HG02852 (cell line): Measurements from ENCODE around the gene IQGAP3.

Experiments used
- ATAC-seq: cut with Tn5 transposase; IDR thresholded peaks from one replicate; pipeline ENCODE4 v1.9.1; 2021; ENCODE audit warnings: mild to moderate bottlenecking, moderate library complexity; ENCODE audit not compliant: unreplicated experiment

Gene IQGAP3

DNA sequence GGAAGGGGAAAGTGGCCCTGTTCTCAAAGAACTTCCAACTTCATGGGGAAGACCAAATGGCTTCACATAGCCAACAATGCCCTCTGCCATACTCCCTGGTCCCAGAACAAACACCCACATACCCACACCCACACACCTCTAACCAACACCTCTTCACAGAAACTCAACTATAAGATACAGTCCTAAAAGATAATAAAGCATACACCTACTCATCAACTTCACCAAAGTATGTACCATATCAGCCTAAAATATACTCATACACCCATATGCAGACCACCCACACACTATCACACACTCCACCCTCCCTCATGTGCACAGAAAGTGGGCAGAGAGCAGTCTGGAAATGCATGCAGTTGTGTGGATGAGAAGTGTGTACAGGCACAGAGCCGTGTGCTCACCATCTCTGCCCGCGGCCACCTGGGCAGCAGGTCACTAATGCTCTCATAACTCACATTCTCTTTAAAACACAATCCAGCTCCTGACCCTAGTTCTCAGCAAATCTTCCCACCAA, 27.7 kb downstream of the IQGAP3 start:
- ATAC-seq, result no peak

DNA sequence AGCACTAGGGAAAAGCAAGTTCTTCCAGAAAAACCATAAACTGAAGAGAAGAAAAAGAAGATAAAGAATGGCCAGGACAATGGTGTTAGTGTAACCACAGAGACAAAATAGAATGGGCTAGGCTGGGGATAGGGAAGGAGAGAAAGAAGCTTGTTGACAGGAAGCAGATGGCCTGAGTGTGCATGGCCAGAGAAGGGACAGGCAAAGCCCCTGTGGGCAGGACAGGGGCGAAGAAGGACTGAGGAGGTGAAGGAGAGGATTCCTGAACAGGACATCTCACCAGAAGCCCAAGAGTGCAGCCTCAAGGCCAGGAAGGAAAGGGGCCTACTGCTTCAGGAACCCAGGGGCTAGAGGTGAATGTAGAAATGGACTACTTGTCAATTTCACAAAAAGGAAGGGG, 29.3 kb downstream of the IQGAP3 start:
- ATAC-seq, result no peak

DNA sequence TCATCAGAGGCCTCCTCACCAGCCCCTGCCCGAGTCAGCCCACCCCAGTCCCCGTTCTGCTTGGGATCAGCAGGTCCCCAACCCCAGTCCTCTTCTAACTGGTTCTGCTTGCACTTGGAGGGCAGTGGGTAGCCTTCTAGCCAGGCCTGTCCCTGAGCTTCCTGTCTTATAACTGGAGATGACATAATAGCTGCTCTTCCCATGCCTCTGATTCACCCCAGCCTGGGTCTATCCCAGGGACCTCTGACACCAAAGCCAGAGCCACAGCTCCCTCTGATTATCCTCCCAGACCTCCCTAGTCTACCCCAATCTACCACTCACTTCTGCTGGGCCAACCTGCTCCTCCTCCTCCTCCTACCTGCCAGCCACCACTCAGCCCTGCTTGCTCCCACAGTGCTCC, 31.4 kb downstream of the IQGAP3 start:
- ATAC-seq, result no peak

DNA sequence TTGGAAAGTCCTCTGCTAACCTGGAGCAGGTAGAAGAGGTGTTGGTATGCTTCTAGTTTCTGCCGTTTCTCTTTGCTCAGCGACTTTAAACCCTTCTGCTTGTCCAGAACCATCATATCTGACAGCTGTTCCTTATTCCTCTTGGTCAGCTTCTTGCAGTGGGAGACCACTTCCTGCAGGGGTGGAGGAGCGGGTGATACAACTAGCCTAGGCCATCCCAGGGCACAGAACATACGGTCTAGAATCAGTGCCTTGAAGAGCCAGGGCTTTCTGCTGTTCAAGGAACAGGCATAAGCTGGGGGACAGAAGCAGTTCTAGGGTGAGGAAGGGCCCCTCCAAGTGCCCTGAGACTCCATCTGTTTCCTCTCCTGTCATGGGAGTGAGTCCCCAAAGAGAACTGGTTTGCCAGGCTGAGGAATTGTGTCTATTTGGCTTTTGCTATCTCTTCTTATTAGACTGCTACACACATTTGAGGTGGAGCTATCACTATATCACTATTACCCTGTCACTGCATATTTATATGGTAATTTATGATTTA, 32.5 kb downstream of the IQGAP3 start:
- no peak for ATAC-seq

DNA sequence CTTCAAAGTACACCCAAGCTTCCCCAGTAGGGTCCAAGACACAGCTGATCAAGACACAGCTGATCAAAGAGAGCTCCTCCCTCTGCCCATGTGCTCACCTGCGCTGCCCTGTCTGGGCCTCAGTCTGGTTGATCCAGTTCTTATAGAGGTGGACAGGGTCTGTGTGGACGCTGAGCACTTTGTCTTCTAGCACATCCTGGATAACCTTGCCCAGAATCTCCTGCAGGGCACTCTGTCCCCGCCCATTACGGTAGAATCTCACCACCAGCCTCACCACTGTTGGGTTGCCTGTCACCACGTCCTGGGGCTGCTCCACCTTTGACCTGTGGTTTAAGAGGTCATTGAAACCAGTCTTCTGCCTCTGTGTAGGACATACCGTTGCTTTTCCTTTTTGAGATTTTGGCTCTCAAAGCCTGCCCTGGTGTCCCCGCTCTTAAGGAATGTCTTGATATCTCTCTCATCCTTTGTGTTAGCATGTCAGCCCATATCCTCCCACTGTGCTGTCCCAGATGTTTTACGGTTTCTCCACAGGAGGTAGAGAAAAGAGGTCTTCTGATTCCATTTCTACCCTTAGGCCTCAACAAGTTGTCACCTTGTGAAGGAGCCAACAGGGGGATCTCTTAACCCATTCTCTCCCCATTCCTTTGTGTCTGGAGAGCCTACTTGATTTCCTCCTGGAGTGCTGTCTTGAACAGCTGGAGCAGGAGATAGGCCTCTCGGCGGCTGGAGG, 33.5 kb downstream of the IQGAP3 start:
- no peak for ATAC-seq

DNA sequence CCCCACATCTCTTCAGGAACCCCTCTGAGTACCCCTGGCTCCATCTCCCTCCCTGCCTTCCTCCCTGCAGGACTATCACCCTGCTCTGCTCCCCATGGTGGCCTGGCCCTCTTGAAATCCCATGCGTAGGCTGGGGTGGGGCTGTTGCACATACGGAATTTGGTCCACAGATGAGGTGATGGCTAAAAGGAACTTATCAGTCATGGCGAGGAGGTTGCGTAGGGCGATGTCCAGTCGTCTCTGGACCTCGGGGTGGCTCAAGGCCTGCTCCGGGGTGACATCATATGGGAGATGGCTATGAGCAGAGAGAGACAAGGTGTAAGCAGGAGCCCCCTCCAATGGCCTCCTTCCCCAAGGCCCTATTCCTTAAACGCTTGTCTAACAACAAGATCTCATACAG, 35.3 kb downstream of the IQGAP3 start:
- ATAC-seq, result no peak

DNA sequence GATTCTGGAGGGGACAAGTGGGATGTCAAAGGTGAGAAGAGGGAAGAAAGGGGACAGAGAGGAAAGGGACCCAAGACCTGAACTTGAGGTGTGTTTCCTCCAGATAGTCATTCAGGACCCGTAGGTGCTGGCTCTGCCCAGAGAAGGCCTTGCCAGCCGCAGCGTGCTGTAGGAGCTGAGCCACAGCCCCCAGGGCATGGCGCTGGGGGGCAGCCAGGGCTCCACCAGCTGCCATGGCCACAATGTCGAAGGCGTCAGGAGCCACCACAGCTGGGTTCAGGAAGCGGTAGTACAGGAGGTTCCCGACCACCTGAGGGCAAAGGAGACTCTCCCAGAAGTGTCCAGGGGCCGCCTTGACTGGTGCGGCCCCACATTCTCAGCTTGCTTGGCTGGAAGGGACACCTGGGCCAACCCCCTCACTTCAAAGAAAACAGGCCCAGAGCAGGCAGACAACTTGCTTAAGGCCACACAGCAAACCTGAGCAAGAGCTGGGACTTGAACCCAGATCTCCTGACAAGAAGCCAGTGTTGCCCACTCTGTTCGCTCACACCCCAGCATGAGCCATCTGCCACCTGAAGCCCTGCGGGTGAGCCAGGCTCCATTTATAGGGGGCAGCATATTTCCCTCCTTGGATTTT, 37.8 kb downstream of the IQGAP3 start:
- no peak for ATAC-seq

DNA sequence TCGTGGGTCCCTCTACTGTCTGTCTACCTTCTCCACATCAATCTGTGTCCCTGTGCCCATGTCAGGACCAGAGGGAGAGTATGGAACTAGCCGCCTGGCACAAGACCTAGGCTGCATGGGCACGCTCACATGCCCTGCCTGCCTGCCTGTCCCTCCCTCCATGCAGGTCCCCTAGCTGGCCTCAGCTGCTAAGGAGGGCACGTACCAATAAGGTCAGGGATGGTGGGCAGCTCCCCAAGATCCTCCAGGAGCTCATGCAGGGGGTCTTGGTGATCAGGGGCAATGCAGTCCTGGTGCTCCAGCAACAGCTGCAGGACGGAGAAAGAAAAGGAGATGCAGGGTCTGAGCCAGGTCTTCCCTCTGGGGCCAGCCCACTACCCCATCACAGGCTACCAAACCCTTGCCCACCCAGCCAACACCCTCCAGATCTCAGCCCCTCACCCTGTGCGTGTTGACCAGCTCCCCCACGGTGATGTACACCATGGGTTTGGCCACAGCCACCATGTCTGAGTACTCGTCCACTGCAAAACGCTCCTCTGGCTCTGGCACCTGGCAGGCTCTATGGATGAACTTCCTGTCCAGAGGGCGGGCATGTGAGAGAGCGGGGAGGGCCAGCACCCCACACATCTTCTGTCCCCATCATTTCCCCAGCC, 38.7 kb downstream of the IQGAP3 start:
- ATAC-seq, result no peak

DNA sequence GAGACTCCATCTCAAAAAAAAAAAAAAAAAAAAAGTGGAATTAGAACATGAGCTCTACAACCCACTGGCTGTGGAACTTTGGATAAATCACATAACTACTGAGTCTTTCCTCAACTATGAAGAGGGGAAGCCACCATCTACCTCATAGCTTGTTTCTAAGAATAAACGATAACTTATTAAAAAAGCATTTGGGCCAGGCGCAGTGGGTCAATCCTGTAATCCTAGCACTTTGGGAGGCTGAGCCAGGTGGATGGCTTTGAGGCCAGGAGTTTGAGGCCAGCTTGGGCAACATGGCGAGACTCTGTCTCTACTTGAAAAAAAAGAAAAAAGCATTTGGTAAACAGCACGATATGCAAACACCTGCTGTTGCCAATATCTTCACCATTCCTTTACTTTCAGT, 40.0 kb downstream of the IQGAP3 start:
- ATAC-seq, result no peak

DNA sequence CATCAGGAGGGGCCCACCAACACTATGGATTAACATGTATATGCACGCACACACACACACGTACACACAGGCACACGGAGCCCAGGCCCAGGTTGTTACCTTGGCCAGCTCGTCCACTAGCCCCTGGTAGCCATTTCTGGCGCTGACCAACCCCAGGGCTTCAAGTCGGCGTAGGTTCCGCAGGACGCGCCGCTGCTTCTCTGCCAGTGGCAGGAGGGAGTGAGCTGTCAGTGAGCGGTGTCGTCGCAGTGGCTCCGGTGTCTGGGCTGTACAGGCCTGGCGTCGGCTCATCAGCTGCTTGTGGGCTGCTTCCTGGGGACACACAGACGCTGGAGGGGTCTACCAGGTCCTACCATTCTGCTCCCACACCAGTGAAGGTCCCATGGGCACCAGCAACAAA, 42.4 kb downstream of the IQGAP3 start:
- ATAC-seq, result no peak

DNA sequence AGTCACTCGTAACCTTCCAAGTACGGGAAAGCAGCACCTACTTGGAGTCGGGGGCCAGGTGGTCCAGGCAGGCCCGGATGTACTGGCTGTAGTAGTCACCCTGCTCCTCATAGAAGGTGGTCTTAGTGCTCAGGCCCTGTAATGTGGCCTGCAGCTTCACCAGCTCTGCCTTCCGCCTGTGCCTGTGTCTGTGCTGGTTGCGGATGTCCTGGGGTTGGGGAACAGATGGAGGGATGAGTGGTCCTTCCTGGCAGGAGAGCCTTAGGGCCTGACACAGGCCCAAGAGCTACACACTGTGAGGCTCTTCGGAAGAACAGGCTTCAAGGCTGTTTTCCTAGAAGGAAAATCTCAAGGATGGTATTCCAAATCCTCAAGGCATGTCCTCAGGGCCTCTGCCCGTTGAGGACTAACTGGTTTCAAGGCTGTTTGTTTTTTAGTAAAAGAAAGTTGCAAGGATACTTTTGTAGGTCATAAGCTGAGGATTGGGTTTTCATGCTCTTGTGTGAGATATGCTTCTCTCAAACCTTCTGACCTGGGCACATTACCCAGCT, 43.4 kb downstream of the IQGAP3 start:
- no peak for ATAC-seq

DNA sequence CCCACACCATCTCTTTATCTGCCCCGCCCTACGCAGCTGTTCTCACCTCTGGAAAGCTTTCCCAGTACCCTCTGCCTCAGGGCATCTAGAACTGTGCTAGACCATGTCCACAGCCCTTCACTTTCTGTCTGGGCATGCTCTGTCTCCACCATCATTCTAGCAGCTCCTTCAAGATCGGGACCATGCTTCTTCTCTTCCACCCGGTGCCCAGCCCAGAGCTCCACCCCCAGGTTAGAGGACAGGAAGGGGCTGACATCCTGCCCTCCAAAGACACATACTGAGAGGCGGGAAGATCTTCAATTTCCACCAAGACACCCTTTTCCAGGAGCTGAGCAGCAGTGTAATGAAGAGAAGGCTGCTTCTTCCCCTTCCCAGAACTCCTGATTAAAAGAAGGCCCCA, 44.1 kb downstream of the IQGAP3 start:
- ATAC-seq, result no peak

DNA sequence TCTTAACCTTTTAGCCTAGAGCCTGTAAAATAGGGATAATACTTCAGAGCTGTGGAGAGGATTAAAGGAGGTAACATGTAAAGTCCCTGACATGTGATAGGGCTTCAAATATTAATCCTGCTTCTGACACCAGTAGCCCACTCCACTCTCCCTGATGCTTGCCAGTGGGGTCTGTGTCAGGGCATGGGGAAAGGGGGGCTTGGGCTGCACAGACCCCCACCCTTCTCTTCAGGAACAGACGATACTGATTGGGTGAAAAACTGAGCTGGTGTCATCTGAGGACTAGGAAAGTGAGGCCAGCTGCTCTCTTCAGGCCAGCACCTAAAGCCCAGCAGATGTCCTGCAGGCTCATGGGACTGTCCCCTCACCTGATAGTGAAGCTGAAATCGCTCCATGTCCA, 44.8 kb downstream of the IQGAP3 start:
- no peak for ATAC-seq

DNA sequence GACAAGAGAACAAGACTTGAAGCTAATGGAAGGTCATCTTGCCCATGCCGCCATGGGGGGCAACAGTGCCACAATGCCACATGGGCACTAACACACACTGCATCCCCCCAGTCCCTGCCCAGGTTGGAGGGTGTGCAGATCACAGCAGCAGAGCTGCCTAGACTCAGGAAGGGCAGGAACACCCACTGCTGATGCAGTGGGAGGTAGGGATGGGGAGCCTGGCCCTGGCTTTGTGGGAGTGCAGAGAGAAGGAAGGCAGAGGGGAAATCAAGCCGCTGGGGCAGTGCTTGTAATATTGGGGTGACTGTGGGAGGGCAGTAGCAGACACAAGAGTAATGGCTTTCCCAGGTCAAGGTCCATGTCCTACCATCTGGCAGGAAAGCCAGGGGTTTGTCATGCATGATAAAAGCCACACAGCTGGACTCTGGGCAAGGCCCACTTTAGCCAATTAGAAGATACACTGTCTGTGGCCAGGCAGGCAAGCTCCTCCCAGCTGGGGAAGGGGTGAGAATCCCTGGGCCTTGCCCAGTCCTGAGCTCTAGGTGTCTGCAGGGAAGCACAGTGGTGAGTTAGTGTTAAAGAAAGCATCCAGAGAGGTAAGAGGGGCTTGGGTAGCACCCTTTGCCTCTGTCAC, 46.4 kb downstream of the IQGAP3 start:
- no peak for ATAC-seq

DNA sequence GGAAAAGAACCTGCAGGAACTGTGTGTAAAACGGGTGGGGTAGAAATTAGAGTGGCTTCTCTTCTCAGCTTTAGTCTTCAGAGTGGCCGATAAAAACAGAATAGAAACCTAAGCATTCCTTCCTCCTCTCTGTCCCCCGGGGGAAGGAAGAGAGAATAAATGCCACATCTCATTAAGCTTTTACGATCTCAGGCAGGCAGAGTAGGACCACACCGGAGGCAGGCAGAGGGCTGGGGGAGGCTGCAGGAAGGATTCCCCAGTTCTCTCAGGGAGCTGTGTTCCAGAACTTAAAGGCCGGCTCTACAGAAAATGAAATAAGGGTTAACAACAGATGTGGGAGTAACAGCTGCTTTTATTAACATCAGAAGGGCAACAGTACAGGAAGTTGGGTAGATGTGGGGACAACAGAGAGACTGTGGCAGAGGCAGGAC, 47.3 kb downstream of the IQGAP3 start:
- ATAC-seq, result no peak

DNA sequence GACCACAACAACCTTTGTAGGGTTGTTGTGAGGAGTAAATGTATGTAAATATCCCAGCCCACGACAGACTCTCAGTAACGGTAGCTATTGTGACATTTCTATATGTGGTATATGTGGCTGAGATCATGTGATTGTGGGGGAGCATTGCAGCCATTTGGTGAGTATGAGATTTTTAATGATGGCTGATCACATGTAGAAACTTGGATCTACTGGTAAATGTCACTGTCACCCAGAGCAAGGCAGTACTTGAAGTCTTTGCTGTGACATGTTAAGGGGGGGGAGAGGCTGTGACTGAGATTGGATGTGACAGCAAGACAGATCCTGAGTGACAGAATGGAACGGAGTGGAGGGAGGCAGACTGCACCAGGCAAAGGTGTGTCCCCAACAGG, 47.9 kb downstream of the IQGAP3 start:
- no peak for ATAC-seq

DNA sequence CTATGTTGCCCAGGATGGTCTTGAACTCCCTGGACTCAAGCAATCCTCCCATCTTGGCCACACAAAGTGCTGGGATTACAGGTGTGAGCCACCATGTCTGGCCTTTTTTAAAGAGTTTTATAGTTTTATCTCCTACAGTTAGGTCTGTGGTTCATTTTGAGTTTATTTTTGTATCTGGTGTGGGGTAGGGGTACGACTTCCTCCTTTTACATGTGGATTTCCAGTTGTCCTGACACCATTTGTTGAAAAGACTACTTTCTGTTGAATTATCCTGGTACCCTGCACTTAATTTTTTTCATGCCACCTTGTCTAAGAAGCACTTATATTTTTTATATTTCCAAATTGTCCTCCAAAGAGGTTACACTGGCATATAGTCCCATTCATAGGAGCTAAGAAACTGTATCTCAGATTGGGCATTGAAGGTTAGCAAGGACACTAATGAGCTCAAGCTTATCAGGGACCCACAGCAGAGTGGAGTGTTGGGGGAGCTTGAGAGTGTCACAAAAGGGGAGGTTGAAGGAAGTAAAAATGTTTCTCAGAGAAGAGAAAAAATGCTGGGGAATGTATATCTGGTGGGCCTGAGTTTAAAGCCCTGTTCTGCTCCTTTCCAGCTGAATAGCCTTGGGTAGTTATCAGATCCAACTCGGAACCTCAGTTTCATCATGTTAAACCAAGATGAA, 48.4 kb downstream of the IQGAP3 start:
- ATAC-seq, result no peak

DNA sequence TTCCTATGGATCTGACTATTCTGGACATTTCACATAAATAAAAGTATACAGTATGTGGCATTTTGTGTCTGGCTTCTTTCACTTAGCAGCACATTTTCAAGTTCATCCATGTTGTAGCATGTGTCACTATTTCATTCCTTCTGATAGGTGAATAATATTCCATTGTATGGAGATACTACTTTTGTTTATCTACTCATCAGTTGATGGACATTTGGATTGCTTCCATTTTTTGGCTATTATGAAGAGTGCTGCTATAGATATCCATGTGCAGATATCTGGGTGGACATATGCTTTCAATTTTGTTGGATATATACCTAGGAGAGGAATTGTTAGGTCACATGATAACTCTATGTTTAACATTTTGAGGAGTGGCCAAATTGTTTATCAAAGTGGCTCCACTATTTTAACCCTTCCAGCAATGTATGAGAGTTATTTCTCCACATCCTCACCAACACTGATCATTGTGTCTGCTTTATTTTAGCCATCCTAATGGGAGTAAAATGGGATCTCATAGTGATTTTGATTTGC, 49.9 kb downstream of the IQGAP3 start:
- no peak for ATAC-seq

DNA sequence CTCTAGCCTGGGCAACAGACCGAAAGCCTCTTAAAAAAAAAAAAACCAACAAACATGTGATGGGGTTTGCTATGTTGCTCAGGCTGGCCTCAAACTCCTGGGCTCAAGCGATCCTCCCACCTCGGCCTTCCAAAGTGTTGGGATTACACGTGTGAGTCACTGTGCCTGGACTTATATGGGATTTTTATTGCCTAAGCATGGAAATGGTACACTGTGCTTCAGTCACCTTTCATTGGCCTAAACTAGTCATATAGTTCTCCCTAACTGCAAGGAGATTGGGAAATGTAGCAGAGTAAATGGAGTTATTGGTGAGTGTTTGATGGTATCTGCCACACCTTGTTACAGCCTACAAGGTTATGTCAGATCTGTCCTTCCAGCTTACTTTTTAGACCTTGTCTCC, 54.6 kb downstream of the IQGAP3 start:
- no peak for ATAC-seq

DNA sequence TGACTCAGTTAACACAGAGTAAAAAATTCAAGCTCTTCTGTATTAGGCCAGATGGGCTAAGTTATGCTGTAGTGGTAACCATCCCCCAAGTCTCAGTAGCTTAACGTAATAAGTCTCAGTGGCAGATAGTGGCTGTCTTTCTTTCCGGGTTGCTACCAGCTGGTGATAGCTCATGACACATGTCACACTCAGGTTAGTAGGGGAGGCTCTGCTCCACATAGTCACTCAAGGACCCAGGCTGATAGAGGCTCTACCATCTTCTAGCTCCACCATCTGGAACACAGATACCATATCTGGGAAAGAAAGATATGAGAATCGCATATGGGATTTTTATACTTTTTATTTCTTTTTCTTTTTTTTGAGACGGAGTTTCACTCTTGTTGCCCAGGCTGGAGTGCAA, 55.5 kb downstream of the IQGAP3 start:
- ATAC-seq, result no peak
